HG03442 (cell line): ENCODE measurements around the gene ARHGAP8.
"Not testable (repeated sequence)": the region's sequence is repeated elsewhere in the genome, so short reads cannot be mapped to it uniquely, and the experiment has no call there.

Experiments used
- ATAC-seq: cut with Tn5 transposase; IDR thresholded peaks from one replicate; pipeline ENCODE4 v1.9.1; 2021; ENCODE audit warnings: mild to moderate bottlenecking, moderate library complexity; ENCODE audit not compliant: unreplicated experiment

Gene ARHGAP8

DNA sequence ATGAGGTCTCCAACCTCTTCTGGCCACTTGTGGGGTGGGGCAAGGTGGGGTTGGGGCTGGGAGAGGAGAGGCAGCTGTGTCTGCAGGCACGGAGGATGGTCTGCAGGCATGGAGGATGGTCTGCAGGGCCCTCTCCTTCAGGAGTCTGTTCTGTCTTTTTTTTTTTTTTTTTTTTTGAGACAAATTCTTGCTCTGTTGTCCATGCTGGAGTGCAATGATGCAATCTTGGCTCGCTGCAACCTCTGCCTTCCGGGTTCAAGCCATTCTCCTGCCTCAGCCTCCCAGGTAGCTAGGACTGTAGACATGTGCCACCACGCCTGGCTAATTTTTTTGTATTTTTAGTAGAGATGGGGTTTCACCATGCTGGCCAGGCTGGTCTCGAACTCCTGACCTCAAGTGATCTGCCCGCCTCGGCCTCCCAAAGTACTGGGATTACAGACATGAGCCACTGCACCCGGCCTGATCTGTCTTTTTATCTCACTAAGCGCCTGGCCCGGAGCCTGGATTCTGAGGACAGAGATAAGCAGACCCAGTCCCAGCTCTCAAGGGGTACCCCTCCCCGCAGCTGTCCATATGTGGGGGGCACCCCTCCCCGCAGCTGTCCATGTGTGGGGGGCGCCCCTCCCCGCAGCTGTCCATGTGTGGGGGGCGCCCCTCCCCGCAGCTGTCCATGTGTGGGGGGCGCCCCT lies 47.7 kb downstream of the ARHGAP8 start:
- ATAC-seq: not testable (repeated sequence)

DNA sequence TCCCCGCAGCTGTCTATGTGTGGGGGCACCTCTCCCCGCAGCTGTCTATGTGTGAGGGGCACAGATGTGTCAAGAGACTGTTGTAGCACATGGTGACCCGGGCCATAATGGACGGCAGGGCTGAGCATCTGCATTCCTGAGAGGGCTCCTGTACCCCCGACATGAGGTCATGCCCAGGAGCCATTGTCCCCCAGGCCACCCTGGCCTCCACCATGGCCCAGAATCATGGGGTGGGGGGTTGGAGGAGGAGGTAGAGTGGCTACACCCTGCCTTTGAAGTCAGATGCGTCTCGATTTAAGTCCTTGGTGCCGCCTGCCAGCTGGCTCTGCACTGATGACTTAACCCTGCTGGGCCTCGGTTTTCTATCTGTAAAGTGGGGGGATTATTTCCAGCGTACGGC lies 49.1 kb downstream of the ARHGAP8 start:
- ATAC-seq: no peak

DNA sequence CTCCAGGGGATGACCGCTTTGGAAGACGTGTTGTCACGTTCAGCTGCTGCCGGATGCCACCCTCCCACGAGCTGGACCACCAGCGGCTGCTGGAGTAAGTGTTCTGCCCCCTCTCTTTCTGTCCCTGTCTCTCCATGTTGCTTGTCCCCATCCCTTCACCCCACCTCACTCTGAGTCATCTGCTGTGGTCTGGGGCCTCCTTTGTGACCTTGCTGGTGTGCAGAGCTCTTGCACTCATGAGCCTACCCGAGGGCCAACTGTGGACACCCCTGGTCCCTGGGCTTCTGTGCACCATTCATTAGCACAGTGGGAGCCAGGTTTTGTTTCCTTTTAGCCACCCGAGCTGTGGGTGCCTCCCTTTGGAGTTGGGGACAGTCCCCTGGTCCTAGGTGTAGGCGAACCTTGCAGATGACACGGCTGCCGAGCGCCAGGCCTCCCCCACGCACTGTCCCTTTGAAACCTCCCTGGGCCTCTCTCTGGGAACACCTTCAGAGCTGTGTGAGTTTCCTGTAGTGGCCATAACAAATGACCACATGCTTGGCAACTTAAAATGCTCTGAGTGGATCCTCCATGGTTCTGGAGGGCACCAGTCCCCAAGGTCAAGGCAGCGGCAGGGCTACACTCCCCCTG lies 49.8 kb downstream of the ARHGAP8 start:
- no peak for ATAC-seq

DNA sequence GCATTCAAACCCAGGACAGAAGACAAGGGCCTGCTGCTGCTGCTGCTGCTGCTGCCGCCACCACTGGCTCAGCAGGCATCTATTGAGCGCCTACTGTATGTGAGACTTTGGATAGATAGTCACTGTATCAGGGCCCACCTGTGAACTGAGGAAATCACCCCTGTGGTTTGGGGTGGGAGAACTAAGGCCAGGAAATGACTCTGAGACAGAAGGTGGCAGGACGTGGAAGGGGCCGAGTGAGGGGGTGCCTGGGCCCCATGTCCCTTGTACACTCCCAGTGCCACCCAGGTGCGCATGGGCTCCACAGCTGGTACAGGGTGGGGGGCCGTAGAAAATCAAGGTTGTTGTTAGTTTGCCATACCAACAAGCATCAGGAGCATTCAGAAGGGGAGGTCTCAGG lies 50.6 kb downstream of the ARHGAP8 start:
- no peak for ATAC-seq

DNA sequence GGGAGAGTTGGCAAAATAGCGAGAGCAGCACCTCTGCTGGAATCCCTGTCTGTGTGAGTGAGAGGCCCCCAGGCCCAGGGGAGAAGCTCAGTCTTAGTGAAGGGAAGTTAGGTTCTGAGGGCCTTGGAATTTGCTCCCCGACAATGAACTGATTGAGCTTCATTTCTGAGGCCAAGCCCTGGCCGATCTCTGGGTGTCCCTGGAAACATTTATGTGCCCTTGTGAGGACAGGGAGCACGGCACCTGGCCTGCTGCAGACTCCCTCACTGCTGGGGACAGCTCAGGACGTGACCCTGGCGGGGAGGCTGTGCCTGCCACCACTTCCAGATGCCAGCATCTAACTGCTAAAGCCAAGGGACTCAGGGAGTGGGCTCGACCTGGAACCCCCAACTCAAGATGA lies 52.0 kb downstream of the ARHGAP8 start:
- no peak for ATAC-seq

DNA sequence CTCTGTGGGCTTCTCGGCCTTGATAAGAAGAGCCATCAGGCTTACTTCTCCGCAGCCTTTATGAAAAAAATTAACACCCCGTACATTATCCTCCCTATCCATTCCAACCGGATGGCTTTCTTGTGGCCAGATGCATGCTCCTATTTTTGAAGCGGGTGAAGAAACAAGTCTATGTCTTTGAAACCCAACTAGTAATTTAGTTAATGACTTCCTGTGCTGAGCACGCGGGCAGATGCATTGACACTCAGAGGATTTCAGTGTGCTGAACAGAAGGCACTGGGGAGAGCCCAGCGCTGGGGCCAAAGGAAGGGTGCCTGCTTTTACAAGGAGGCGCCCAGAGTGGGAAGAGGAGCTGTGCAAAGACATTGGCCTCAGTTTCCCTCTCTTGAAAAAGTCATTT lies 53.3 kb downstream of the ARHGAP8 start:
- ATAC-seq: no peak

DNA sequence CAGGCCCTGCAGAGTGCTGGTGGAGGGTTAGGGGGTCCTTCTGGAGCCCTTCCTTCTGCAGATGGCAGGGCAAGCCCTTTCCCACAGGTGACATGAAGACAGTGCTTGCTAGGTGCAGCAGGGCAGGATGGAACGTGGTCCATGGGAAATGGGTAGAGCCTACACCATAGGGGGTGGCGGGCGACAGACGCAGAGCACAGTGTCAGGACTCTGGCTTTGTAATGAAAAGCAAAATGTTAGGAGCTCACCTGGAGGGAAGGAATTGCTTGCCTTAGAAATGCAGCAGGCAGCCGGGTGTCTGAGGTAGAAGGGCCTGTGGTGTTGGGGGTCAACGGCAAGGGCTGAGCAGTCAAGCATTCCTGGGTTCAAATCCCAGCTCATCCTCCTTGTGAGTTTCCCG lies 54.9 kb downstream of the ARHGAP8 start:
- ATAC-seq: no peak

DNA sequence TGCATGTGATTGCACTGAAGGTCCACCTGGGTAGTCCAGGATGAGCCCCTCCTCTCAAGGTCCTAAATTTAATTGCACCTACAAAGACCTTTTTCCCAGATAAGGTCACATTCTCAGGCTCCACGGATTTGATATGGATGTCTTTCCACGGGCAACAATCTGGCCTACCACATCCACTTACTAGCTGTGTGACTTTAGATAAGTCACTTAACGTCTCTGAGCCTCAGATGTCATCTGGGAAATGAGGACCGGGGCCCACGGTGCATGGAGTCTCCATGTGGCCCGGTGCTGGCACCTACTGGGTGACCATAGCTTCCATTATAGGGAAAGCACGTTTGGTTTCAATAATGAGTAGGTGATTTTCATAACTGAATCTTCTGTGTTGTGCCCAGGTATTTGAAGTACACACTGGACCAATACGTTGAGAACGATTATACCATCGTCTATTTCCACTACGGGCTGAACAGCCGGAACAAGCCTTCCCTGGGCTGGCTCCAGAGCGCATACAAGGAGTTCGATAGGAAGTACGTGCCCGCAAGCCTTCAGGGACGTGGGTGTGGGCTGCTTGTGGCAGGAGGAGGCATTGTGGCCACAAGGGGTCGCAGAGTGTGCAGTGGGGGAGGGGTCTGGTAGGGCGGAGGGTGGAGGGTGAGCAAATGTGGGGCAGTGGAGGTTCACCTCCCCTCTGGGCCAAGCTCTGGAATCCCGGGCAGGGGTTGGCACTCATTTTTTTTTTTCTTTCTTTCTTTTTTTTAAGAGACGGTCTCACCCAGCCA lies 55.7 kb downstream of the ARHGAP8 start:
- no peak for ATAC-seq

DNA sequence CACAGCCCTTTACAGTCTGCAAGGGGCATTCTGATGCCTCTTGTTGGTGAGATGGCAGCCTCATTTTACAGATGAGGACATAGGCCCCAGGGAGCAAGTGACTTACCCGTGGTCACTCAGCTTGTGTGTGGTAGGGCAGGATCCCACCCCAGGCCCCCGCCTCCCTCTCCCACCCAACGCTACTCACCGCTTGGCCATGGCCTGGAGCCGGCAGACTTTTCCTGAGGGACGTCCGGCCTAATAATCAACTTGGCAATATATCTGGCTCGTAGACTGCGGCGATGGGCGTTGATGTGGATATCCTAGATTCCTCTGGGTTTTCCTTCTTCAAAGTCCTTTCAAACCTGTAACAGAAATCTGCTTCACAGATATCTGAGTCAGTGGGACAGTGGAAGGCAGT lies 57.1 kb downstream of the ARHGAP8 start:
- no peak for ATAC-seq

DNA sequence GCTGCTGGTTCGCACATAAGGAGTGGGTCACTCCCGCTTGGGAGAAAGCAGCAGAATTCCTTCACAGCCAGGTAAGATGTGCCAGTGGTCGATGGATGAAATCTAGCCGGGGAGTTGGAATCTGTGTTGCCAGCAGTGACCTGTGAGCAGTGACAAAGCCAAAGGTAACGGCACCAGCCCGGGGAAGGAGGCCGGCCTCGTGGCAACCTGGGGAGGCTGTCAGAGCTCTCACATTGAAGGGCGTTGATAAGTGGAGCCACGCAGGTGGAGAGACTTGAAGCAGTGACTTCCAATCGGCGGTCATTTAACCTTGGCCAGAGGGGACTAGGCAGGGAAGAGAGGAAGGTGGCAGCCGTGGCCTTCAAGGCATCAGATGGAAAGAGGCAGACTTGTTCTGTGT lies 58.8 kb downstream of the ARHGAP8 start:
- no peak for ATAC-seq

DNA sequence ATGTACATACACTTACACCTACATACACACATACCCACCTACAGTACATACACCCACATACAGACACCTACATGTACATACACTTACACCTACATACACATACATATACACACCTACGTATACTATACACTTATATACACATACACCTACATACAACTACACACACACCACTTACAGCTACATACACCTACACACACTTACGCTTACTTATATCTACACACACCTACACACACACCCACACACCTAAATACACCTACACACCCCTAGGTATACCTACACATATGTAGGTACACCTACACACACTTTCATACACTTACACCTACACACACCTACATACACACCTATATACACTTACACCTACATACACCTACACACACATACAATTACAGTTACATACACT lies 61.0 kb downstream of the ARHGAP8 start:
- ATAC-seq: no peak

DNA sequence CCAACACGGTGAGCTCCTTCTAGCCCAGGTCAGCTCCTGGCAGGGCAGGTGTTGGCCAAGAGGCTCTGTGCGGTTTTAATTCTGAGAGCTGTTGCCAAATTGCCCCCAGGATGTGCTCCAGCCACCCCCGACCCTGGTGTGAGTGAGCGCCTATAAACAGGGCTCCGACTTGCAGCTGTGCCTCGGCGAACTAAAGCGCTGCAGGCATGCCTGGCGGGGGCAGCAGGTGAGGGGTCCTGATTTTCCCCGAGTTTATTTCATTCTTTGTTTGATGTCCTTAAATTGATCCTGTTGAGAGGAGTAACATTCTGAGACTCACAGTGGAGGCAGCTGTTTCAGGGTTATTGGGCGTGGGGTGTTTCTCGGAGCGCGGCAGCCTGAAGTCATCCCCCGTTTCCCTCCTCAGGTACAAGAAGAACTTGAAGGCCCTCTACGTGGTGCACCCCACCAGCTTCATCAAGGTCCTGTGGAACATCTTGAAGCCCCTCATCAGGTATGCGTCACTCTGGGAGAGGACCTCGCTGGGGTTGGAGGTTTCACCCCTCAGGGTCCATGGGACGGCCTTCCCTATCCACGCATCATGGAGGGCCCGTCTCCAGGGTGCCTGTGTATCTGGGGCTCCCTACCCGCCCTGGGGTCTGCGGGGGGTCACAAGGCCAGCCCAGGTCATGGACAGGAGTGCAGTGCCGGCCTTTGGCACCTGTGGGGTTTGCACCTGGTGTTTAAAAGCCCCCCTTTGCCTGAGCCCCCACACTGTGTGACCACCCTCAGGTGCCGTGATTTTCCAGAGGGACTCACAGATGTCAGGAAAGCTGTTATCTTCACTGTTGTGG lies 62.1 kb downstream of the ARHGAP8 start:
- ATAC-seq: no peak

DNA sequence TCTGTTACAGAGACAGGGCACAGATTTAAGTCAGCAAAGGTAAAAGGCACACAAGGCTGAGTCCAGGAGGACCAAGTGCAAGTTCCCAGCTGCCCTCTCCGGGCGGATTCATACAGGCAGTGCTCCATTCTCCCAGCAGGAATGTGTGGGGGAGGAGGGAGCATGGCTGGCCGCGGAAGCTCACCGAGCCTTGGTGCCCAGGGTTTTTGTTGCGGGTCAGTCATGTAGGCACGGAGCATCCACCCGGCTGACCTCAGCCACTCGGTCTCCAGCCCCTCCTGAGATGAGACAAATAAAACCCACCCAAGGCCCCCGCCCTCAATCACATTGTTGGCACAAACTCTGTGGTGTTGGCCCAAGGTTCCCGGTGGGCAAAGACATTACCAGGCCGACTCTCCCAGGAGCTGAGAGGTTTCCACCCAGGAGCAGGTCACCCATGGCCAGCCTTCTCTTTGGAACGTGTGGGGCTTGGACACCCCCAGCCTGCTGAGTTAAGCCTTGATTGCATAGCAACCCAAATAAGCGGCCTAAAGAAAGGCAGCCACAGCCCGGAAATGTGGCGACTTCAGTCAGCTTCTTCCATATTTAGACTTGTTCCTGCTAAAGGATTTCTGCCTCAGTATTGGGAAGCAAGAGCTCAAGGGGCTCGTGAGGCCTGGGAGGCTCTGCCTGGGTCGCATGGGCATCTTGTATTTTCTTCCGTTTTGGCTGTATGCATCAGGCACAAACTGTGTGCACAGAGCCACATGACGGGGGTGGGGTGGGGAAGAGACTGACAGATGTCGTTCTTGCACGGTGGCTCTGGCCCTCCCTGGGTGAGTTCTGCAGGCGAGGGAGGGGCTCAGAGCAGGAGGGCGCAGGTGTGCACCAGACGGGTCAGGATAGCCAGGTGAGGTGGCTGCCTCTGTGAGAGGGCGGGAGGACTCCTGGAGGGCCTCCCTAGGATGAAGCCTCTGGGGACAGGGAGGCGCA lies 63.0 kb downstream of the ARHGAP8 start:
- ATAC-seq: no peak

DNA sequence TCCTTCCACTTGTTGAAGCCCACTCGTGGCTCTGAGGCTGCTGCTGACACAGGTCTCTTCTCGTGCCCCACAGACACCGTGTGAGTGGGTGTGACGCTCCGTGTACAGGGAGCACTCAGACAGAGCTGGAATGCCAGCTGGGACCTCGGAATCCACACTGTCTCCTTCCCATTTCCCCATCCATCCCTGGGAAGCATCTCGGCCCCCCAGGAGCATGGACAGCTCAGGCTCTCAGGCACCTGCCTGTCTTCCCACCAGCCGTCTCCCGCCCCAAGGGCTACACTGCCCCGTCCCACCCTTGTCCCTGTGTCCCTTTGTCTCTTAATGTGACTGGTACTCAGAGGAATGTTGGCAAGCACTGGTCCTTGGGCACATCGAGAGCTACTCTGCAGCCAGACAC lies 63.8 kb downstream of the ARHGAP8 start:
- ATAC-seq: no peak

DNA sequence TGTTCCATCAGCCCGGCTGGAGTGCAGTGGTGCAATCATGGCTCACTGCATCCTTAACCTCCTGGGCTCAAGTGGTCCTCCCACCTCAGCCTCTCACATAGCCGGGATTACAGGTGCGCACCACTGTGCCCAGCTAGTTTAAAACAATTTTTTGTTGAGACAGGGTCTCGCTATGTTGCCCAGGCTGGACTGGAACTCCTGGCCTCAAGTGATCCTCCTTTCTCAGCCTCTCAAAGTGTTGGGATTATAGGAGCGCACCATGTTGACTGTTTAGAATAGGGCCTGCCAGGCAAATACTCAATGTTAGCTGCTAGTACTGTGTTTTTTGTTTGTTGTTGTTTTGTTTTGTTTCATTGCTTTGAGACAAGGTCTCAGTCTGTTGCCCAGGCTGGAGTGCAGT lies 66.4 kb downstream of the ARHGAP8 start:
- ATAC-seq: no peak

DNA sequence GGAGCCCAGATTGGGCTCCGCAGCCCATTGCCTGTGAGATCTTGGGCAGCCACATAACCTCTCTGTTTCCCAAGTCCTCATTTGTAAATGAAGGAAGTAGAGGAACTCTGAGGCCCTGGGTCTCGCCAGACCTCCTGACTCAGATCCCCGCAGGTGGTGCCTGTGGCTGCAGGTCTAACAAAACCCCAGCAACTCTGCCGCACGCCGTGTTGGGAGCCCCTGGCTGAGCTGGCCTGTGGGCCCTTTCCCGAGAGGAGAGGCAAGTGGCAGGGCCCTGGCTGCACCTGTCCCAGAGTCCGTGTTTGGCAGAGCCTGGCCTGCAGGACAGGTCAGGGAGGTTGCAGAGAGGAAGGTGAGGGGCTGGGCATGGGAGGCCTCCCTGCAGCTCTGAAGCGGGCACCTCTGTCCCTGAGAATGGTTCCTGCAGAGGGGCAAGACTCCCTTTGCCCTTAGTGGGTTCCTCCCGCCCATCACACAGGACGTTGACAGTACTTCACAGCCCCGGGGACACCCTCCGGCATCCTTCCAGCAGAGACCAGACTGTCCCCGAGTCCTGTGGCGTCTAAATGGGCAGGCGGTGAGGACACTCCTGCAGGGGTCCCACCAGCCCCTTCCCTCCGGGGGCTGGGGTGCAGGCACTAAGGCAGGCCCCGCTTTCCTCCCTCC lies 67.7 kb downstream of the ARHGAP8 start:
- no peak for ATAC-seq

DNA sequence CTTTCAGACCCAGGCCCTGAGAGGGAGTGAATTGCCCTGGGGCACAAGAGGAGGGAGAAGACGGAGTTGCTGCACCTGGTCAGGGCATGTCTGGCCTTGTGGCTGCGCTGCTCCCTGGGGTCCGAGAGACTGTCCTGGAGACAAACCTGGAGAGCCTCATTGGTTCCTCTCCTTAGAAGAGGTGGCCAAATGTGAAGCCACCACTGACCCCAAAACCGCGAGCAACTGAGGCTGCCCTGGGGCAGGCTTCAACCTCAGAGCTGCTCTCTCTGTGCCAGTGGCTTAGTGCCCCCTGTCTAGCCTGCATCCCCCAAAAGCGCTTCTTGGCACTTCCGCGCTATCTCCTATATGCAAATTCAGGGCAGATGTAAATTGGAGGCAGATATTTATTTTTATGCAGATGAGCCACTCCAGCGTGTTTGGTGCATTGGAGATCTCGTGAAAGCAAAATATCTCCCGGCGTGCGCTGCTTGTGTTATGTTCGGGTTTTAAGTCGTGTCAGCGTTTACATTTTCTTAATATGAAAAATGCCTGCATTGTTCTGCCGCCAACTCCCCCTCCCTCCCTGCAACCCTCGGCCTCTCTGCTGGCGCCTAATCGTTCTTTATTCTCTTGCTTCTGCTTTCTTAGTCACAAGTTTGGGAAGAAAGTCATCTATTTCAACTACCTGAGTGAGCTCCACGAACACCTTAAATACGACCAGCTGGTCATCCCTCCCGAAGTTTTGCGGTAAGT lies 69.5 kb downstream of the ARHGAP8 start:
- no peak for ATAC-seq

DNA sequence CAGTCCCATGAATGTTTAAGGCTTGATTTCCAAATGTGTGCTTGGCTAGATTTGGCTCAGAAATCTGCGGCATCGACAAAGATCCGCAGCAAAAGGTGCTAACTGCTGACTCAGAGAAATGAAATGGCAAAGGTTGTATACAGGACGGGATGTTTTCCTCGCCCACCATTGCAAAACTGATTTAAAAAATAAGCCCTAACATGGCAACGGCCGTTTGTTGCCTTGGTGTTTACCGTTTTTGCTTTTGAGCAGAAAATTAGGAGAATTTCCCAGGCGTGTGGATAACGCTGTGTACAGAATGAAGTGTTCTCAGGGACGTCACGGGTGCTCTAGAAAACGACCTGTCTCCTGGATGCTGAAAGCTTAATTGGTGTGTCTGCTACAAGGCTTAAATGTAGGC lies 70.2 kb downstream of the ARHGAP8 start:
- no peak for ATAC-seq

DNA sequence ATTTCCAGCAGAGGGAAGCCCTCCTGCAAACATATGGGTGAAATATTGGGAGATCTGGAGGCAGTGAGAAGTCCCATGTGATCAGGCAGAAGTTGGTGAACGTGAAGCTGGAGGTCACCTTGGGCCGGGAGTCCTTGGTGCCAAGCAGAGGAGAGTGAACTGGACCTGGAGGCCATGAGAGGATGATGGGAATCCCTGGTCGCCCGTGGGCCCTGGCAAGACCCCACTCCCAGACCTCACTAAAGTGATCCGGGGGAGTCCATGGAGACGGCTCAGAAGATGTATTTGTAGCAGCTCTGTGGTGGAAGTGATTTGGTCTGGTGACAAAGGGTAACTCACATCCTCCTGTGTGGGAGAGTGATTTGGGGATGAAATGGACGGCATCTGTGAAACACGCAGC lies 71.0 kb downstream of the ARHGAP8 start:
- no peak for ATAC-seq
